Measurements from ENCODE around the gene IP6K1. TPM values are rescaled to one million over a fixed set of nuclear protein-coding genes. Genes with fewer than 3 reads are reported as not detected.

The IP6K1 gene
- total and polyA plus RNA-seq, 10 of the 15 experiments (the other 5 are each of a cell fraction or from before 2014, with no cell fraction given): 1.3 to 30.6 (median 18.2) TPM

- TF ChIP-seq E2F4 (IDR thresholded peaks at IDR 0.05; ENCODE audit: low read depth, low read length) (no peak), HDGF (IDR thresholded peaks at IDR 0.05) (peak; percentile 83; the same call in 1 of the 2 replicates), CBFB (IDR thresholded peaks at IDR 0.05; ENCODE audit: low read depth) (no peak), BCL11A (IDR thresholded peaks at IDR 0.05; ENCODE audit: low read depth, low read length) (no peak), SMAD1 (IDR thresholded peaks at IDR 0.05; ENCODE audit: low read depth, partially characterized antibody) (peak; percentile 61), TCF12 (IDR thresholded peaks at IDR 0.05; ENCODE audit: low read depth, low read length) (no peak), LARP7 (IDR thresholded peaks at IDR 0.05) (peak; percentile 38), SMC3 (IDR thresholded peaks at IDR 0.05; ENCODE audit: borderline replicate concordance, low read length) (no peak), RUNX3 (IDR thresholded peaks at IDR 0.05; ENCODE audit: low read length) (no peak), KAT2A (conservative IDR thresholded peaks at IDR 0.05; ENCODE audit: control insufficient read depth, low read depth, low read length) (no peak), TCF3 (IDR thresholded peaks at IDR 0.05; ENCODE audit: borderline replicate concordance, insufficient read depth, low read depth, low read length) (no peak)
These were observed at the start of gene IP6K1 (continued) for GRCh38 chr3:49786357-49787181.

- H3K9ac ChIP-seq (ENCODE audit: control insufficient read depth, insufficient read depth, low read length): no peak overlapping the region
- no peaks in the 10 kb centered on the region for H3K27me3 ChIP-seq (replicated peaks in 1 of 2; ENCODE audit: control insufficient read depth in 2 of 2, insufficient read depth in 2 of 2, low read length in 1 of 2)
- 93% methylated on average over 3 of the region's 3 CpGs for WGBS (ENCODE audit: insufficient coverage, insufficient replicate concordance, low lambda C conversion rate, missing lambda C conversion rate)
- no peak overlapping the region for H3K27ac ChIP-seq (ENCODE audit: control insufficient read depth, insufficient read depth)
- no peaks in the 10 kb centered on the region for H4K20me1 ChIP-seq (ENCODE audit: control insufficient read depth, insufficient read depth)
- H3K4me2 ChIP-seq (ENCODE audit: control insufficient read depth, insufficient read depth): no peak overlapping the region
- RAD21 ChIA-PET (ENCODE audit: unreplicated experiment): interaction anchor here (0.9 kb wide), 1 partner anchor 14 kb away, joined by 3 read pairs; no protein-coding TSS in a partner anchor
- H3K4me1 ChIP-seq (ENCODE audit: control insufficient read depth, insufficient read depth, low read length): no peaks in the 10 kb centered on the region
- CTCF ChIA-PET: interaction anchor here (1.5 to 14.1 kb wide), 4 partner anchors 8 to 74 kb away, joined by 4 to 327 read pairs (median 6); partner anchors contain the start of genes CDHR4, INKA1 and UBA7
- H3K9me3 ChIP-seq (replicated peaks; ENCODE audit: control insufficient read depth, insufficient read depth, low read length): no peaks in the 10 kb centered on the region
- peaks cover 5 to 20% of the 10 kb centered on the region in 2 experiments; a peak in 3 of 4 replicates for H3K36me3 ChIP-seq (ENCODE audit: control insufficient read depth in 2 of 2, insufficient read depth in 2 of 2, low read length in 1 of 2)
- intact Hi-C loops (cut with micrococcal nuclease; ENCODE audit: unreplicated experiment) (no loop called here), in situ Hi-C loops (cut with MboI) (no loop called here)
- no peak overlapping the region for H3K4me3 ChIP-seq
- H3K79me2 ChIP-seq (ENCODE audit: control insufficient read depth, insufficient read depth, low read length): no peaks in the 10 kb centered on the region
- no peak for ATAC-seq
- SMC1A ChIA-PET (ENCODE audit: uncharacterized antibody, unreplicated experiment): no interaction called here
- no peak for TF ChIP-seq EGR1 (IDR thresholded peaks at IDR 0.05; ENCODE audit: borderline replicate concordance in 1 of 2, low read depth in 2 of 2, low read length in 2 of 2)
- no peak for TF ChIP-seq ESRRA (IDR thresholded peaks at IDR 0.05; ENCODE audit: low read length)
- TF ChIP-seq ZBTB4 (CRISPR knock-in tag; IDR thresholded peaks at IDR 0.05): no peak
- no peak for TF ChIP-seq ZNF24 (IDR thresholded peaks at IDR 0.05)
- H2AFZ ChIP-seq (ENCODE audit: control insufficient read depth, low read depth, low read length): no peak overlapping the region
- POLR2A ChIA-PET: no interaction called here
- FAIRE-seq: no peak
- no TSS peak for BruUV-seq (replicated peaks)
- no peak for DNase-seq (ENCODE audit: low read depth, low spot score)
These were observed 45.0 kb upstream of the IP6K1 start for GRCh38 chr3:49831341-49831740.
